Mesenchymal stem cell (in vitro differentiated cells and primary cell): ENCODE results near the gene ESR1.
A peak's percentile ranks its signal among the peaks of the same experiment; 100 is the strongest.
"Not testable (repeated sequence)": the region's sequence is repeated elsewhere in the genome, so short reads cannot be mapped to it uniquely, and the experiment has no call there.

Source experiments
- DNase-seq: peaks from one replicate; pipeline ENCODE4 v3.0.0-alpha.2; 2013
- H2AFZ ChIP-seq: one replicate; pipeline ENCODE4 v1.6.1; 2013; ENCODE audit warnings: low read depth, mild to moderate bottlenecking, control low read depth, inconsistent platforms, low read length, moderate library complexity
- H2AK5ac ChIP-seq: 2 replicates; pipeline ENCODE4 v1.6.1; 2013; ENCODE audit warnings: low read length, moderate library complexity, mild to moderate bottlenecking, inconsistent platforms; ENCODE audit not compliant: severe bottlenecking
- H2BK120ac ChIP-seq: one replicate; pipeline ENCODE4 v1.6.1; 2013; ENCODE audit warnings: low read depth, mild to moderate bottlenecking, inconsistent platforms, low read length, moderate library complexity
- H2BK12ac ChIP-seq, 2 experiments: one replicate each; pipeline ENCODE4 v1.6.1; 2013; ENCODE audit warnings: inconsistent platforms in 2 of 2, low read length in 2 of 2, mild to moderate bottlenecking in 2 of 2, moderate library complexity in 2 of 2, control low read depth in 1 of 2
- H2BK15ac ChIP-seq: one replicate; pipeline ENCODE4 v1.6.1; 2013; ENCODE audit warnings: mild to moderate bottlenecking, low read depth, inconsistent platforms; ENCODE audit not compliant: poor library complexity, severe bottlenecking
- H2BK5ac ChIP-seq: 2 replicates; pipeline ENCODE4 v1.6.1; 2013; ENCODE audit warnings: low read depth, mild to moderate bottlenecking, low read length, control low read depth, inconsistent platforms; ENCODE audit not compliant: poor library complexity, severe bottlenecking
- H3K14ac ChIP-seq, 2 experiments: one replicate each; pipeline ENCODE4 v1.6.1; 2013; ENCODE audit warnings: inconsistent platforms in 2 of 2, low read length in 2 of 2, control low read depth in 1 of 2, mild to moderate bottlenecking in 1 of 2, moderate library complexity in 1 of 2
- H3K18ac ChIP-seq, 2 experiments: one replicate each; pipeline ENCODE4 v1.6.1; 2013; ENCODE audit warnings: inconsistent platforms in 2 of 2, low read length in 2 of 2, control low read depth in 1 of 2, low read depth in 1 of 2, mild to moderate bottlenecking in 1 of 2
- H3K23ac ChIP-seq, 2 experiments: one replicate each; pipeline ENCODE4 v1.6.1; 2013; ENCODE audit warnings: inconsistent platforms in 2 of 2, low read length in 2 of 2, mild to moderate bottlenecking in 2 of 2, moderate library complexity in 2 of 2, control low read depth in 1 of 2
- H3K27ac ChIP-seq: 2 replicates; pipeline ENCODE4 v1.5.1; 2013; ENCODE audit warnings: mild to moderate bottlenecking, moderate library complexity, low read length, control low read depth, inconsistent platforms; ENCODE audit not compliant: poor library complexity, severe bottlenecking
- H3K27me3 ChIP-seq, 2 experiments: 2 replicates each; pipeline versions ENCODE4 v1.6.1 to v1.7.0; 2013; ENCODE audit warnings: low read length in 2 of 2, mild to moderate bottlenecking in 2 of 2, moderate library complexity in 2 of 2, control low read depth in 1 of 2, inconsistent platforms in 1 of 2; ENCODE audit not compliant: control insufficient read depth in 1 of 2, insufficient read depth in 1 of 2
- H3K36me3 ChIP-seq, 2 experiments: 2 replicates each; pipeline versions ENCODE4 v1.6.1 to v1.7.0; 2013; ENCODE audit warnings: low read length in 2 of 2, control low read depth in 1 of 2, inconsistent platforms in 1 of 2, low read depth in 1 of 2, mild to moderate bottlenecking in 1 of 2; ENCODE audit not compliant: insufficient read depth in 2 of 2, control insufficient read depth in 1 of 2
- H3K4ac ChIP-seq, 2 experiments: one replicate each; pipeline ENCODE4 v1.6.1; 2013; ENCODE audit warnings: inconsistent platforms in 2 of 2, low read length in 2 of 2, mild to moderate bottlenecking in 2 of 2, moderate library complexity in 2 of 2, control low read depth in 1 of 2, low read depth in 1 of 2
- H3K4me1 ChIP-seq: 2 replicates; pipeline ENCODE4 v1.6.1; 2013; ENCODE audit warnings: low read depth, low read length, control low read depth; ENCODE audit not compliant: control insufficient read depth, insufficient read depth
- H3K4me2 ChIP-seq: 2 replicates; pipeline ENCODE4 v1.6.1; 2013; ENCODE audit warnings: low read length, mild to moderate bottlenecking, inconsistent platforms; ENCODE audit not compliant: poor library complexity, severe bottlenecking
- H3K4me3 ChIP-seq, 2 experiments: 2 replicates each; pipeline versions ENCODE4 v1.5.1 to v1.7.0; 2013; ENCODE audit warnings: low read length in 2 of 2, mild to moderate bottlenecking in 2 of 2, control low read depth in 1 of 2, low read depth in 1 of 2; ENCODE audit not compliant: insufficient read depth in 1 of 2
- H3K79me1 ChIP-seq: replicated peaks from 2 replicates; pipeline ENCODE4 v1.6.1; 2013; ENCODE audit warnings: mild to moderate bottlenecking, control low read depth, low read length, inconsistent platforms; ENCODE audit not compliant: poor library complexity, severe bottlenecking
- H3K9ac ChIP-seq: 2 replicates; pipeline ENCODE4 v1.7.0; 2013; ENCODE audit warnings: mild to moderate bottlenecking, low read length, moderate library complexity
- H3K9me3 ChIP-seq: 2 replicates; pipeline ENCODE4 v1.7.0; 2013; ENCODE audit warnings: mild to moderate bottlenecking, low read length; ENCODE audit not compliant: control insufficient read depth
- H4K8ac ChIP-seq: one replicate; pipeline ENCODE4 v1.6.1; 2013; ENCODE audit warnings: inconsistent platforms, mild to moderate bottlenecking, low read length, moderate library complexity
- H4K91ac ChIP-seq: one replicate; pipeline ENCODE4 v1.6.1; 2013; ENCODE audit warnings: mild to moderate bottlenecking, low read length, inconsistent platforms
- WGBS: methylation state at CpG from one replicate; pipeline ENCODE4 v1.1.7; 2013; ENCODE audit warnings: mixed read lengths; 5-methylcytosine and 5-hydroxymethylcytosine counted together

The ESR1 gene

DNA sequence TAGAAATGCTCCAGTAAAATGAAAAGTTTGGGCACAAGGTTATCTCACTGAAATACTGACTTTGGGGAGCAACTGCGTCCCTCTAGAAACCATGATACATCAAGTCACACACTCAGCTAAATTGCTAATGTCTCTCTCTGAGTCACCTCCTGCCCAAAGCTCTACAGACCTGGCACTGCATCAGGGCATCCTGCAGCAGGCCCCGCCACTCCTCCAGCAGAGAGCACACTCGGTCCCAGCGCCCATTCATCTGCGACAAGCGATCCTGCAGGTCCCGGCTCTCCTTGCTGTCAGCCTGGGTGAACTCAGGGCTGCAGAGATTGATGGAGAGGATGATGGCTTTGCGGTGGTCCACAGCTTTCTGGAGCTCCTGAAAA is 329.0 kb downstream of the ESR1 start:
- H4K91ac ChIP-seq, result no peak overlapping the region
- no peak overlapping the region for H2AFZ ChIP-seq
- no peak overlapping the region for H3K23ac ChIP-seq
- no peaks in the 10 kb centered on the region for H3K4me1 ChIP-seq
- H2BK5ac ChIP-seq, result no peak overlapping the region
- no peak overlapping the region for H3K4me2 ChIP-seq
- H3K27me3 ChIP-seq, result no peaks in the 10 kb centered on the region
- H2AK5ac ChIP-seq, result no peak overlapping the region
- H2BK12ac ChIP-seq, result no peak overlapping the region
- H3K79me1 ChIP-seq, result no peaks in the 10 kb centered on the region
- no peak for DNase-seq
- peaks cover 33 to 89% of the 10 kb centered on the region in 2 experiments for H3K36me3 ChIP-seq
- no peak overlapping the region for H3K27ac ChIP-seq
- H3K4ac ChIP-seq, result no peak overlapping the region
- no peak overlapping the region for H2BK120ac ChIP-seq
- no peak overlapping the region for H3K9ac ChIP-seq
- WGBS, result 87% methylated on average over 7 of the region's 8 CpGs
- H4K8ac ChIP-seq, result no peak overlapping the region
- H2BK15ac ChIP-seq, result no peak overlapping the region
- H3K18ac ChIP-seq, result no peak overlapping the region
- H3K9me3 ChIP-seq, result no peaks in the 10 kb centered on the region
- no peak overlapping the region for H3K14ac ChIP-seq
- H3K4me3 ChIP-seq, result no peak overlapping the region

DNA sequence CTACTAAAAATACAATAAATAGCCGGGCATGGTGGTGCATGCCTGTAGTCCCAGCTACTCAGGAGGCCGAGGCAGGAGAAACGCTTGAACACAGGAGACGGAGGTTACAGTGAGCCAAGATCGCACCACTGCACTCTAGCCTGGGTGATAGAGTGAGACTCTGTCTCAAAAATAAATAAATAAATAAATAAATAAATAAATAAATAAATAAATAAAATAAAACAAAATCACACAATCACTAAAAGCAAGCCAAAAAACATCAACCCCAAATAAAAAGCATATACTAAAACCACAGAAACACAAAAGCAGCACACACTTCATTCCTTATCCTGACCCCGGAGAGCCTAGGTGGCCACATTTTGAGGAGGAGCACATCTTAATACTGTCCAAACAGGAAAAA is 330.9 kb downstream of the ESR1 start:
- not testable (repeated sequence) for H3K79me1 ChIP-seq, H3K14ac ChIP-seq

DNA sequence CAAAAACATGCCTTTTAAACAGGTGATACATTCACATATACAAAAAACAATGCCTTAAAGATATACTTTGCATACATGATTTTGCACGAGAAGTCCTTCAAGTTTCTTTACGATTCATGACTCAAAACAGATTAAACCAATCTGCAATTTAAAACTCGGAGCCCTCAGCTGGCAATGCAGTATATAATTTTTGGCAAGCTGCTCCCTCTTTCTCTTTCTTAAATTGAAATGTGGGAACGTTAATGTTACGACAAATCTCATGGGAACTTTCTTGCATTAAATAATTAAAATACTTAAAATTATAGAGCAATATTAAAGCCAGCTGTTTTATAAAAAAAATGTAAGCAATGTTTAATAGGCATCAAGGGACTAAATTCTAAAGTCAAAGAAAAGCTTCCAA is 334.6 kb downstream of the ESR1 start:
- Histone ChIP-seq H2AFZ (no peak overlapping the region), H3K9me3 (no peaks in the 10 kb centered on the region), H3K4me2 (no peak overlapping the region), H3K36me3 (peaks cover 31 to 66% of the 10 kb centered on the region in 2 experiments), H2AK5ac (no peak overlapping the region), H3K23ac (no peak overlapping the region), H2BK120ac (no peak overlapping the region), H3K18ac (no peak overlapping the region), H3K27ac (no peak overlapping the region), H2BK12ac (no peak overlapping the region), H3K9ac (no peak overlapping the region), H4K8ac (no peak overlapping the region), H3K79me1 (peaks cover 2% of the 10 kb centered on the region), H3K4me1 (peaks cover 4% of the 10 kb centered on the region), H3K4ac (no peak overlapping the region), H4K91ac (no peak overlapping the region), H3K14ac (no peak overlapping the region), H2BK5ac (no peak overlapping the region), H3K27me3 (no peaks in the 10 kb centered on the region), H3K4me3 (no peak overlapping the region), H2BK15ac (no peak overlapping the region)
- 83% methylated on average over 3 of the region's 5 CpGs for WGBS
- DNase-seq, result no peak

More for the DNA sequence above, 330.9 kb downstream of the ESR1 start:
- not testable (repeated sequence) for H2AFZ ChIP-seq, H3K9me3 ChIP-seq, H2BK12ac ChIP-seq, H2BK15ac ChIP-seq, H4K91ac ChIP-seq, H3K4me2 ChIP-seq, H3K27me3 ChIP-seq, H3K4me1 ChIP-seq, H3K4ac ChIP-seq, H2BK120ac ChIP-seq, H3K4me3 ChIP-seq, H3K18ac ChIP-seq, DNase-seq, H3K9ac ChIP-seq, H2AK5ac ChIP-seq, H4K8ac ChIP-seq, H3K27ac ChIP-seq, H2BK5ac ChIP-seq, H3K23ac ChIP-seq
- peaks cover 32 to 77% of the 10 kb centered on the region in 2 experiments for H3K36me3 ChIP-seq
- 100% methylated on average over 5 of the region's 6 CpGs for WGBS

DNA sequence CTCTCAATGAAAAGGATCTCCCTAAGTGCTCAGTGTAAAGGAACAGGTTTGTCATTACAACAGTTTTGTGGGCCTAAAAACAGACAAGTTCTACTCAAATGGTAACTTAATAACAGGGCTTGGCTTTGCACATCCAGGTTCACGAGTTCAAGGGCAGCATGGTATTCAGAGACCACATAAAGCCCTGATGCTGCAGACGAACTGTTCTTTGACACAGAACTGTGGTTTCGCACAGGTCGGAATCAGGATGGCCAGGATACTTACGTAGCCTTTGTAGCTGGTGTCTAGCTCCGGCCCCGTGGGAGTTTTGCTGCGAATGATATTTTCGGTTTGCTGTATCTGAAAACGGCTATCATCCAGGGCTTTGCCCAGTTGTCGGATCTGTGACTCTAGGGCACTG is 335.9 kb downstream of the ESR1 start:
- H3K9ac ChIP-seq, result no peak overlapping the region
- H3K23ac ChIP-seq, result no peak overlapping the region
- peaks cover 4% of the 10 kb centered on the region for H3K4me1 ChIP-seq
- H2AK5ac ChIP-seq, result peak overlapping the region; percentile 26
- no peak overlapping the region for H3K27ac ChIP-seq
- H3K36me3 ChIP-seq, result peaks cover 41 to 70% of the 10 kb centered on the region in 2 experiments
- peaks cover 2% of the 10 kb centered on the region for H3K79me1 ChIP-seq
- H3K18ac ChIP-seq, result no peak overlapping the region
- no peak overlapping the region for H2BK5ac ChIP-seq
- H2BK12ac ChIP-seq, result no peak overlapping the region
- no peak overlapping the region for H4K8ac ChIP-seq
- H4K91ac ChIP-seq, result no peak overlapping the region
- WGBS, result 94% methylated on average over 11 of the region's 11 CpGs
- H3K27me3 ChIP-seq, result no peaks in the 10 kb centered on the region
- DNase-seq, result no peak
- H3K9me3 ChIP-seq, result no peaks in the 10 kb centered on the region
- H3K4me2 ChIP-seq, result no peak overlapping the region
- H2AFZ ChIP-seq, result no peak overlapping the region
- H3K14ac ChIP-seq, result no peak overlapping the region
- no peak overlapping the region for H3K4me3 ChIP-seq
- H2BK120ac ChIP-seq, result no peak overlapping the region
- no peak overlapping the region for H2BK15ac ChIP-seq
- no peak overlapping the region for H3K4ac ChIP-seq
